Fibroblast of mammary gland (primary cell): ENCODE results near the gene PIEZO1.

Experiments used
- DNase-seq: peaks from one replicate; pipeline ENCODE4 v3.0.0-alpha.2; 2010; ENCODE audit warnings: low read depth
- H3K4me3 ChIP-seq: 2 replicates; pipeline ENCODE4 v1.5.1; 2011; ENCODE audit warnings: low read depth, mild to moderate bottlenecking, low read length, moderate library complexity; ENCODE audit not compliant: control insufficient read depth
- TF ChIP-seq, protein P1 (sequence below): conservative IDR thresholded peaks from 2 replicates; pipeline ENCODE4 v1.5.1; 2011; ENCODE audit warnings: low read depth, low read length, inconsistent platforms; ENCODE audit not compliant: control insufficient read depth, insufficient read depth

PIEZO1 gene

DNA sequence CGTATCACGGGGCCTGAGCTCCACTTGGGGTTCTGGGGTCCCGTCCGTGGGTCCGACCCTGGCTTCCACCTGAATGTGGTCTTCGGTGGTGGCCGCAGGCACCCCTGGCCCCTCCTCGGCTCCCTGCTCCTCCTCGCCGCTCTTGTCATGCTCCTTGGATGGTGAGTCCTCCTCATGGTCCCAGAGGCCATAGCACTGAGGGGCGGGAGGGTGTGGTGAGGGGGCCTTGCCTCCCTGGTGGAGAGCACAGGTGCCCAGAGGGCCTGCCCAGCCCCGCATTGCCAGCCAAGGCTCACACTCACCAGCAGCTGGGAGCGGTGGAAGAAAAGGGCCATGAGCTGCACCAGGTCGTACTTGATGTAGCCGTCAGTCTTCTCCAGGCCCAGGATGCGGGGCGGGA is 63.8 kb downstream of the PIEZO1 start:
- TF ChIP-seq, protein P1, sequence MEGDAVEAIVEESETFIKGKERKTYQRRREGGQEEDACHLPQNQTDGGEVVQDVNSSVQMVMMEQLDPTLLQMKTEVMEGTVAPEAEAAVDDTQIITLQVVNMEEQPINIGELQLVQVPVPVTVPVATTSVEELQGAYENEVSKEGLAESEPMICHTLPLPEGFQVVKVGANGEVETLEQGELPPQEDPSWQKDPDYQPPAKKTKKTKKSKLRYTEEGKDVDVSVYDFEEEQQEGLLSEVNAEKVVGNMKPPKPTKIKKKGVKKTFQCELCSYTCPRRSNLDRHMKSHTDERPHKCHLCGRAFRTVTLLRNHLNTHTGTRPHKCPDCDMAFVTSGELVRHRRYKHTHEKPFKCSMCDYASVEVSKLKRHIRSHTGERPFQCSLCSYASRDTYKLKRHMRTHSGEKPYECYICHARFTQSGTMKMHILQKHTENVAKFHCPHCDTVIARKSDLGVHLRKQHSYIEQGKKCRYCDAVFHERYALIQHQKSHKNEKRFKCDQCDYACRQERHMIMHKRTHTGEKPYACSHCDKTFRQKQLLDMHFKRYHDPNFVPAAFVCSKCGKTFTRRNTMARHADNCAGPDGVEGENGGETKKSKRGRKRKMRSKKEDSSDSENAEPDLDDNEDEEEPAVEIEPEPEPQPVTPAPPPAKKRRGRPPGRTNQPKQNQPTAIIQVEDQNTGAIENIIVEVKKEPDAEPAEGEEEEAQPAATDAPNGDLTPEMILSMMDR, result no peak
- DNase-seq, result no peak
- no peak overlapping the region for H3K4me3 ChIP-seq

DNA sequence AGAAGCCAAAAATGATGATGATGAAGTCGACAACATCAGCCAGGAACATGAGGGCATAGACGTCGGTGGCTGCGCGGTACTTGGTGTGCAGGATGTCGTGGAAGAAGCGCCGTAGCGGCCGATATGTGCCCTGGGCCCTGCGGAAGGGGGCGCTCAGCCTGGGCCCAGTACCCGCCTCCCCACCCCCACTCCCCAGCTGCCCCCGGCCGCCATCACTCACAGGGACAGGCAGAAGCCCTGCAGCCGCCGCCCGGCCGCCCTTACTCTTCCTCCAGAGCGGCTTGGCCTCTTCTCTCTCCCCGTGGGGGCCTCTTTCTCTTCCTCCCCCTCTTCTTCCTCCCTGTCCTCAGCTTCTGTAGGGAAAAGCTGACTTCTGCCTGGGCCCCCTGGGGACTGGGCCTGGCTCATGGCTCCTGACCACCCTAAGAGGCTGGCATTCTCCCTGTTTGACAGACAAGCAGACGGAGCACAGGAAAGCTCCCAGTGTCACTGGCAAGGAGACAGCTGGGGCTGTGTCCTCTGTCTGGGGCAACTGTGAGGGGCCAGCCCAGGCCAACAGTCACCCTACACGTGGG is 64.5 kb downstream of the PIEZO1 start:
- DNase-seq, result no peak
- H3K4me3 ChIP-seq, result no peak overlapping the region
- TF ChIP-seq, protein P1, result no peak

DNA sequence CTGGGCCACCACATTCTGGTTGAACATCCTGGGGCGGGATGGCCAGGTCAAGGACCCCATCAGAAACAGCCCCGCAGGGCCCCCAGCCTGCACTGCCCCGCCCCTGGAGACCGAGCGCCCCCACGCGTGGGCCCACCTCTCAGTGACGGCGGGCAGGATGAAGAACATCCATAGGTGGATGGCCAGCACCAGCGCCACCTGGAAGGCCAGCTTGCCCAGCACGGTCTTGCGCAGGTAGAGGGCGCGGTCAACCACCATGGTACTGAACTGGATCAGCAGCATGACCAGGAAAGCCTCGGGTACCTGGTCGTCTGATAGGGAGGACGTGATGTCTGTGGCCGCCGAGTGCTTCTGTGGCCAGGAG is 65.1 kb downstream of the PIEZO1 start:
- TF ChIP-seq, protein P1, result no peak
- DNase-seq, result no peak
- H3K4me3 ChIP-seq, result no peak overlapping the region

- no peak overlapping the region for H3K4me3 ChIP-seq
- DNase-seq, result no peak
- TF ChIP-seq, protein P1, result no peak
Measured at GRCh38 chr16:88719267-88719932, 65.6 kb downstream of the PIEZO1 start.

DNA sequence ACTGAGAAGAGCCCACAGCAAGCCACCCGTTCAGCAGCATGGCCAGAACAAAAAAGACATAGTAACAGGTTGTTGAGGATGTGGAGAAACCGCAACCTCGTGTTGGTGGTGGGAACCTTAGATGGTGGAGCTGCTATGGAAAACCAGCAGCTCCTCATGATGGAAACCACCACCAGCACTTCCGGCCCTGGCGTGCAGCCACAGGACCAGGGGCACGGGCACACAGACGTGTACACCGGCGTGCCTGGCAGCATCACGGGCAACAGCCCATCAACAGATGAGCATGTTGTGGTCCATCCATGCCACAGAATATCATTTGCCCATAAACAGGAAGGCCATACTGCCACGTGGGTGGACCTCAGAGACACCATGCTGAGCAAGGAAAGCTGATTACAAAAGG is 66.8 kb downstream of the PIEZO1 start:
- TF ChIP-seq, protein P1, result no peak
- no peak overlapping the region for H3K4me3 ChIP-seq
- no peak for DNase-seq

GRCh38 chr16:88716601-88717001 is 68.4 kb downstream of the PIEZO1 start:
- no peak overlapping the region for H3K4me3 ChIP-seq
- TF ChIP-seq, protein P1, result no peak
- no peak for DNase-seq
